Esophagus squamous epithelium (tissue), 5 donors: Measurements from ENCODE around the gene ITFG1. TPM values are rescaled to one million over a fixed set of nuclear protein-coding genes. Genes with fewer than 3 reads are reported as not detected.

Experiments
- DNase-seq: peaks from one replicate; lab custom pipeline; 2025; lab: John Stamatoyannopoulos, UW
- H3K27ac ChIP-seq, 4 donors: fragments of 200-600 bp; sonication (generic); one replicate each; pipeline ENCODE4 v1.5.1; 2016 to 2019; ENCODE audit warnings: mild to moderate bottlenecking in 1 of 4
- H3K27me3 ChIP-seq, 4 donors: fragments of 200-600 bp; sonication (generic); 1 replicate in 3 of 4; 2 replicates in 1 of 4; pipeline versions ENCODE4 v1.5.1 to v1.6.0; 2017 to 2021; ENCODE audit warnings: antibody characterized with exemption in 1 of 4
- H3K36me3 ChIP-seq, 3 donors: fragments of 200-600 bp; sonication (generic); one replicate each; pipeline ENCODE4 v1.5.1; 2016 to 2019
- H3K4me1 ChIP-seq, 3 donors: fragments of 200-600 bp; sonication (generic); one replicate each; pipeline ENCODE4 v1.5.1; 2017 to 2019
- H3K4me3 ChIP-seq, 4 donors: fragments of 200-600 bp; sonication (generic); 1 replicate in 3 of 4; 2 replicates in 1 of 4; pipeline ENCODE4 v1.5.1; 2016 to 2019; ENCODE audit warnings: mild to moderate bottlenecking in 2 of 4, moderate library complexity in 1 of 4
- H3K9me3 ChIP-seq, 3 donors: fragments of 200-600 bp; sonication (generic); one replicate each; pipeline ENCODE4 v1.5.1; 2016 to 2019
- POLR2A ChIP-seq, 4 donors: fragments of 450-650 bp; IDR thresholded peaks; one replicate each; pipeline ENCODE4 v1.6.1; 2017; ENCODE audit warnings: antibody characterized with exemption in 4 of 4, mild to moderate bottlenecking in 4 of 4, moderate library complexity in 3 of 4
- WGBS, 2 donors: methylation state at CpG; one replicate each; pipeline ENCODE4 v1.1.5; 2018; 5-methylcytosine and 5-hydroxymethylcytosine counted together
- intact Hi-C: fragments of 100-400 bp; cut with DNase I; formaldehyde crosslinking; loops from one replicate; pipeline ENCODE4 v1.15.0; 2022
- total RNA-seq, 4 donors: library from RNA; depleted of rRNA; stranded (reverse); fragments of >200 nt; gene quantifications; one replicate each; pipeline ENCODE4 v1.1.0, GENCODE V29; 2016
- TF ChIP-seq, protein P1 (sequence below), 6 experiments: fragments of 450-650 bp in 4 of 6; fragments of 200-600 bp in 2 of 6; sonication (generic) in 2 of 6; IDR thresholded peaks; one replicate each; pipeline ENCODE4 v1.5.1; 2016 to 2019; ENCODE audit warnings: antibody characterized with exemption in 6 of 6, mild to moderate bottlenecking in 4 of 6, moderate library complexity in 4 of 6
- donor health status: DM: yes; HTN: yes; CAD: no.

Gene ITFG1
- total RNA-seq, 4 donors from 2014 or later, result 16.1 to 31.9 (median 26.4) TPM

DNA sequence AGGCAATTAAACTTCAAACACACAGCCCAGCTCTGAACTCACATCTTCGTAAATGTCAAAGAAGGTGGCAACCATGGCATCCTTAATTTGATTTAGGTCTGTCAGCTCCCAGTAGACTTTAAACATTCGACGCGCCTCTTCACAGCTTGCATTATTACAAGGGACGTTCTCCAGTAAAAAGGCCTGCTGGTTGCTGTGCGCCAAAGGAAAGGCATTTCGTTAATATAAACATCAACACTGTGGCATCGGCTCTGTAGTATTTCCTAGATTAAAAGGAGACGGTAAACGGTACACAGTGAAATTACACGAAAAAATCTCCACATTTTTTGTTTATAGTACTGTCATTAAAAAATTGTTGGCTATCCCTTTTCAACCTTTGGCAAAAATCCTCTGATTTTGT is 200.4 kb downstream of the ITFG1 start:
- Histone ChIP-seq H3K36me3 (peaks cover 0 to 39% (median 0%) of the 10 kb centered on the region in 3 donors), H3K4me1 (peaks cover 0 to under 1% (median 0%) of the 10 kb centered on the region in 3 donors), H3K27ac (no peak overlapping the region), H3K9me3 (no peaks in the 10 kb centered on the region), H3K4me3 (no peak overlapping the region), H3K27me3 (no peaks in the 10 kb centered on the region)
- intact Hi-C loops, result no loop called here
- DNase-seq, result no peak
- TF ChIP-seq, protein P1, sequence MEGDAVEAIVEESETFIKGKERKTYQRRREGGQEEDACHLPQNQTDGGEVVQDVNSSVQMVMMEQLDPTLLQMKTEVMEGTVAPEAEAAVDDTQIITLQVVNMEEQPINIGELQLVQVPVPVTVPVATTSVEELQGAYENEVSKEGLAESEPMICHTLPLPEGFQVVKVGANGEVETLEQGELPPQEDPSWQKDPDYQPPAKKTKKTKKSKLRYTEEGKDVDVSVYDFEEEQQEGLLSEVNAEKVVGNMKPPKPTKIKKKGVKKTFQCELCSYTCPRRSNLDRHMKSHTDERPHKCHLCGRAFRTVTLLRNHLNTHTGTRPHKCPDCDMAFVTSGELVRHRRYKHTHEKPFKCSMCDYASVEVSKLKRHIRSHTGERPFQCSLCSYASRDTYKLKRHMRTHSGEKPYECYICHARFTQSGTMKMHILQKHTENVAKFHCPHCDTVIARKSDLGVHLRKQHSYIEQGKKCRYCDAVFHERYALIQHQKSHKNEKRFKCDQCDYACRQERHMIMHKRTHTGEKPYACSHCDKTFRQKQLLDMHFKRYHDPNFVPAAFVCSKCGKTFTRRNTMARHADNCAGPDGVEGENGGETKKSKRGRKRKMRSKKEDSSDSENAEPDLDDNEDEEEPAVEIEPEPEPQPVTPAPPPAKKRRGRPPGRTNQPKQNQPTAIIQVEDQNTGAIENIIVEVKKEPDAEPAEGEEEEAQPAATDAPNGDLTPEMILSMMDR (IDR thresholded peaks at IDR 0.05), result no peak
- TF ChIP-seq POLR2A (IDR thresholded peaks at IDR 0.05), result no peak
- WGBS, 2 donors, result 91 to 93% methylated on average over 11 of the region's 11 CpGs

DNA sequence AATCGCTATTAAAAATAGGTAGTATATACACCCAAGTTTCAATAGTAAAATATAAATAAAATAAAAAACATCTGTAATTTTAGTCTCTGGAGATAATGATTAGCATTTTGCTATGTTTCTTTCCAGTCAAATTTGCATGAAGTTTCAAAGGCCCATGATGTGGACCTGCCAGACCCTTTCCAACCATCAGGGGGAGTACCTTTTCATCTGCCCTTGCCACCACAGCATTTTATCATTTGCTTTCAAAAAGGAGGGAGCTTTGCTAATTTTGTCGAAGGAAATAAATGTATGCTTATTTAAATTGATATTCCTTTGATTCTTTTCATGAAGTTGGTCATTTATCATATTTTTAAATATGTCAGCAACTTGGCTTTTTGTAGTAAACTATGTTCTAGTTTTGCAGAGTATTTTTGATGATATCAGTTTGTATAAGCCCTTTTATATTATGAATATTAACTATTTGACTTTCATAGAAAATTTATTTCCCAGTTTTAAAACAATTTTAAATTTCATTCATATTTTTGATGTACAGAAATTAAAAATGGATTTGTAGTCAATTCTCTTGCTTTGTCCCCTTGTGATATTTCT is 201.9 kb downstream of the ITFG1 start:
- Histone ChIP-seq H3K36me3 (peaks cover 0 to 39% (median 0%) of the 10 kb centered on the region in 3 donors), H3K9me3 (no peaks in the 10 kb centered on the region), H3K27me3 (no peaks in the 10 kb centered on the region), H3K4me1 (peaks cover 0 to 16% (median 0%) of the 10 kb centered on the region in 3 donors), H3K27ac (no peak overlapping the region), H3K4me3 (no peak overlapping the region)
- no peak for TF ChIP-seq POLR2A (IDR thresholded peaks at IDR 0.05)
- TF ChIP-seq, protein P1 (IDR thresholded peaks at IDR 0.05), result peak in 4 of 6 experiments; percentile 21 to 54 (median 38)
- DNase-seq, result no peak
- intact Hi-C loops, result no loop called here
- whole genome bisulfite sequencing, 2 donors, result 59 to 69% methylated on average over 2 of the region's 2 CpGs

DNA sequence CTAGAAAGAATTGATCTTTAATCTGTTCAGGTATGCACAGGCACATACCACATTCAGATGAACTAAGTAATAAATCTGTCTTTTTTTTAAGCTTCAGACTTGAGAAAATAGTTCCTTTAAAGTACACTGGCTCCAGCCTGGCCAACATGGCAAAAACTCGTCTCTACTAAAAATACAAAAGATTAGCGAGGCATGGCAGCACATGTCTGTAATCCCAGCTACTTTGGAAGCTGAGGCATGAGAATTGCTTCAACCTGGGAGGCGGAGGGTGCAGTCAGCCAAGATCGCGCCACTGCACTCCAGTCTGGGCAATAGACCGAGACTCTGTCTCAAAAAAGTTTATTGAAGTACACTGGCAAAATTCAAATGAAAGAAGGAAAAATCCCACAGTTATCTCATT is 206.1 kb downstream of the ITFG1 start:
- Histone ChIP-seq H3K27me3 (no peaks in the 10 kb centered on the region), H3K9me3 (no peaks in the 10 kb centered on the region), H3K27ac (no peak overlapping the region), H3K4me1 (peaks cover 0 to 20% (median 0%) of the 10 kb centered on the region in 3 donors), H3K36me3 (peaks cover 0 to 21% (median 0%) of the 10 kb centered on the region in 3 donors), H3K4me3 (no peak overlapping the region)
- 59 to 72% methylated on average over 6 of the region's 6 CpGs for WGBS, 2 donors
- intact Hi-C loops, result no loop called here
- DNase-seq, result no peak
- TF ChIP-seq, protein P1 (IDR thresholded peaks at IDR 0.05), result no peak
- TF ChIP-seq POLR2A (IDR thresholded peaks at IDR 0.05), result no peak

DNA sequence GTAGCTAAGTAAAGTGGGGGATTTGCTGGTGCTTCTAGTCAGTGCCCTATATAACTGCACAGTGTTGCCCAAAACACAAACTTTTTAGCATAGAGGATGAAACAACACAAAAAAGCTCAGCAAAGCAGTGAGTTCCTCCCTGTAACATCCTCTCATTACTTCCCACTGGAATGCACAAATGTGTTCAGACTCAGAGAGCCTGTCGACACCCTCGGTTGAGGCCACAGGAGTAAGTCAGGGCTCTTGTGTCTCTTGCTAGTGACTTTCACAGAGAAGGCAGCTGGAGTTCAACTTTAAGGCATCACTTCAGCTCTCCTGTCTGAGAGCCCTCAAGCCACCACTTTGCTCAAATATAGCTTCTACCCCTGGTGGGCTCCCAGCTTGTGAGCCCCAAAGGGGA is 209.9 kb downstream of the ITFG1 start:
- 90 to 93% methylated on average over 2 of the region's 2 CpGs for WGBS, 2 donors
- no peak overlapping the region for H3K27ac ChIP-seq
- H3K9me3 ChIP-seq, result no peaks in the 10 kb centered on the region
- H3K27me3 ChIP-seq, result no peaks in the 10 kb centered on the region
- no peaks in the 10 kb centered on the region for H3K36me3 ChIP-seq
- H3K4me3 ChIP-seq, result no peak overlapping the region
- intact Hi-C loops, result no loop called here
- no peak for DNase-seq
- TF ChIP-seq, protein P1 (IDR thresholded peaks at IDR 0.05), result no peak
- TF ChIP-seq POLR2A (IDR thresholded peaks at IDR 0.05), result no peak
- peaks cover 0 to 20% (median 0%) of the 10 kb centered on the region in 3 donors for H3K4me1 ChIP-seq

DNA sequence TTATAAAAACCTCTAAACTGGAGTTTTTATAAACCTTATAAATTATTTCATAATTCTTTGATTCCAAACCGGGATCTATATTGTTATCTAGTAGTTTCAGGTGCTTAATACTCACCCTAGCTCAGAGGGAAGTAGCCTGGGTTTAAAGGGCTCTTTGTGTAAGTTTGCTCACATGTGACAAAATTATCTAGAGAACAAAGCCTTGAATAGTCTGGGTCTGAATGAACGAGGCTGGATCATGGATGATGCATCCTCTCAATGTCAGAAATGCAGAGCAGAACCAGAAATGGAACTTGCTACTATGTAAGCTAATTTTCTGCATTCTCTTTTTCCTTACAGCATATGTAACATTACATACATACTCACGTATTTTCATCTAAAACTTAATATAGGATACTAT is 213.2 kb downstream of the ITFG1 start:
- 60 to 73% methylated on average over 3 of the region's 3 CpGs for WGBS, 2 donors
- TF ChIP-seq, protein P1 (IDR thresholded peaks at IDR 0.05), result no peak
- TF ChIP-seq POLR2A (IDR thresholded peaks at IDR 0.05), result no peak
- no peak for DNase-seq

More for the DNA sequence above, 213.2 kb downstream of the ITFG1 start:
- H3K9me3 ChIP-seq, result no peaks in the 10 kb centered on the region
- H3K4me3 ChIP-seq, result no peak overlapping the region
- no peak overlapping the region for H3K27ac ChIP-seq
- intact Hi-C loops, result no loop called here
- H3K27me3 ChIP-seq, result no peaks in the 10 kb centered on the region
- H3K36me3 ChIP-seq, result no peaks in the 10 kb centered on the region
- no peaks in the 10 kb centered on the region for H3K4me1 ChIP-seq
